Measurements from ENCODE around the gene DCTN4. TPM values are rescaled to one million over a fixed set of nuclear protein-coding genes. Genes with fewer than 3 reads are reported as not detected.

The DCTN4 gene
- total and polyA plus RNA-seq, 9 of the 15 experiments (the other 6 are each of a cell fraction or from before 2014, with no cell fraction given), result 20.4 to 64.9 (median 49.9) TPM

GRCh38 chr5:150766251-150766650 is 7.4 kb upstream of the DCTN4 start:
- Histone ChIP-seq H3K4me2 (ENCODE audit: insufficient read depth, low read length) (no peak overlapping the region), H3K9ac (ENCODE audit: insufficient read depth in 1 of 2, low read depth in 2 of 2, low read length in 2 of 2) (no peak overlapping the region), H3K9me3 (replicated peaks; ENCODE audit: control insufficient read depth, insufficient read depth, low read depth, low read length) (peaks cover 7% of the 10 kb centered on the region; the same call in 1 of the 2 replicates), H3K9me1 (ENCODE audit: control insufficient read depth, insufficient read depth, low read length) (no peaks in the 10 kb centered on the region), H3K36me3 (ENCODE audit: control insufficient read depth, insufficient read depth, low read length) (no peaks in the 10 kb centered on the region; the same call in 2 of the 3 replicates), H3K27me3 (ENCODE audit: control insufficient read depth in 2 of 2, insufficient read depth in 2 of 2, low read length in 2 of 2) (no peaks in the 10 kb centered on the region), H3K79me2 (ENCODE audit: control insufficient read depth, insufficient read depth, low read length) (no peaks in the 10 kb centered on the region), H3K4me3 (no peak overlapping the region), H4K20me1 (replicated peaks; ENCODE audit: control insufficient read depth, insufficient read depth, low read length) (no peaks in the 10 kb centered on the region), H2AFZ (ENCODE audit: low read depth, low read length) (peak overlapping the region; percentile 64), H3K4me1 (replicated peaks in 1 of 2; ENCODE audit: control insufficient read depth in 2 of 2, insufficient read depth in 2 of 2, low read length in 2 of 2) (peaks cover 6 to 42% of the 10 kb centered on the region in 2 experiments; a peak in 4 of 5 replicates), H3K27ac (ENCODE audit: extremely low read depth, low read depth, low read length) (no peak overlapping the region)
- ChIA-PET POLR2A (interaction anchor here (0.7 to 1.4 kb wide), 2 partner anchors 29 to 35 kb away, joined by 3 read pairs; no protein-coding TSS in a partner anchor), CTCF (ENCODE audit: low intra/inter-chr PET ratio) (no interaction called here)
- in situ Hi-C loops (cut with MboI), result no loop called here
- intact Hi-C loops (cut with micrococcal nuclease), result no loop called here
- DNase-seq (ENCODE audit: extremely low read depth in 1 of 4, low spot score in 3 of 4) (no peak), ATAC-seq (no peak), FAIRE-seq (no peak)
- TF ChIP-seq ZNF280B (CRISPR knock-in tag; IDR thresholded peaks at IDR 0.05) (no peak), SMARCA4 (IDR thresholded peaks at IDR 0.05) (0 out of 2 replicates have a peak, but pooled peaks have one; percentile 12), TCF3 (CRISPR knock-in tag; IDR thresholded peaks at IDR 0.05) (peak; percentile 60), TEAD4 (IDR thresholded peaks at IDR 0.05; ENCODE audit: low read length) (peak; percentile 52; the same call in 1 of the 2 replicates), TEAD4 (CRISPR knock-in tag; IDR thresholded peaks at IDR 0.05; ENCODE audit: borderline replicate concordance) (no peak), TAL1 (IDR thresholded peaks at IDR 0.05) (peak; percentile 51), ARID1B (IDR thresholded peaks at IDR 0.05) (peak; percentile 60), HDAC2 (IDR thresholded peaks at IDR 0.05) (no peak), TRIM24 (IDR thresholded peaks at IDR 0.05) (peak in 1 of 2 experiments; percentile 46; a peak in 1 of 4 replicates), POLR2H (tag; IDR thresholded peaks at IDR 0.05; ENCODE audit: low read depth) (0 out of 2 replicates have a peak, but pooled peaks have one; percentile 31), ZNF316 (IDR thresholded peaks at IDR 0.05) (no peak), ATF3 (IDR thresholded peaks at IDR 0.05) (peak; percentile 56; the same call in 1 of the 2 replicates), ATF3 (CRISPR knock-in tag; conservative IDR thresholded peaks at IDR 0.05) (no peak), CBFA2T3 (IDR thresholded peaks at IDR 0.05) (peak; percentile 40; the same call in 1 of the 2 replicates), POLR3G (IDR thresholded peaks at IDR 0.05; ENCODE audit: extremely low read depth, insufficient read length, insufficient replicate concordance) (no peak), CREB5 (CRISPR knock-in tag; IDR thresholded peaks at IDR 0.05) (no peak), MYC (IDR thresholded peaks at IDR 0.05; ENCODE audit: low read depth, low read length) (peak; percentile 13; the same call in 1 of the 2 replicates), MYC (CRISPR knock-in tag; IDR thresholded peaks at IDR 0.05; ENCODE audit: borderline replicate concordance, low read depth) (no peak), ZNF24 (IDR thresholded peaks at IDR 0.05) (0 out of 2 replicates have a peak, but pooled peaks have one; percentile 34), ZNF589 (CRISPR knock-in tag; IDR thresholded peaks at IDR 0.05; ENCODE audit: low read depth) (0 out of 2 replicates have a peak, but pooled peaks have one; percentile 16), CEBPG (CRISPR knock-in tag; IDR thresholded peaks at IDR 0.05) (no peak), CEBPG (tag; conservative IDR thresholded peaks at IDR 0.05 in 1 of 2, IDR thresholded peaks at IDR 0.05 in 1 of 2) (peak in 1 of 2 experiments; percentile 51; a peak in 2 of 4 replicates)
- WGBS (ENCODE audit: insufficient coverage, low coverage, missing lambda C conversion rate), result 3% methylated on average over 2 of the region's 2 CpGs
- no TSS peak for BruUV-seq (replicated peaks)
